Hepatocyte (in vitro differentiated cells): ENCODE data around the gene EDAR.

Source experiments
- CTCF ChIP-seq: fragments of 200-600 bp; sonication (generic); IDR thresholded peaks from 2 replicates; pipeline ENCODE4 v1.5.1; 2016; ENCODE audit warnings: antibody characterized with exemption, mild to moderate bottlenecking; ENCODE audit not compliant: poor library complexity
- EZH2phosphoT487 ChIP-seq: fragments of 200-600 bp; sonication (generic); IDR thresholded peaks from one replicate; pipeline ENCODE4 v1.6.1; 2018; ENCODE audit warnings: antibody characterized with exemption, mild to moderate bottlenecking, low read depth, moderate library complexity; ENCODE audit not compliant: unreplicated experiment, severe bottlenecking

GRCh38 chr2:109033171-109033570 lies 44.2 kb upstream of the EDAR start:
- TF ChIP-seq EZH2phosphoT487 (no peak), CTCF (no peak)
